ENCODE results near the gene BANP. TPM values are rescaled to one million over a fixed set of nuclear protein-coding genes. Genes with fewer than 3 reads are reported as not detected.
"Not testable (repeated sequence)": the region's sequence is repeated elsewhere in the genome, so short reads cannot be mapped to it uniquely, and the experiment has no call there.

BANP gene
- total RNA-seq, 1 experiment from 2014 or later = 49.6 TPM

DNA sequence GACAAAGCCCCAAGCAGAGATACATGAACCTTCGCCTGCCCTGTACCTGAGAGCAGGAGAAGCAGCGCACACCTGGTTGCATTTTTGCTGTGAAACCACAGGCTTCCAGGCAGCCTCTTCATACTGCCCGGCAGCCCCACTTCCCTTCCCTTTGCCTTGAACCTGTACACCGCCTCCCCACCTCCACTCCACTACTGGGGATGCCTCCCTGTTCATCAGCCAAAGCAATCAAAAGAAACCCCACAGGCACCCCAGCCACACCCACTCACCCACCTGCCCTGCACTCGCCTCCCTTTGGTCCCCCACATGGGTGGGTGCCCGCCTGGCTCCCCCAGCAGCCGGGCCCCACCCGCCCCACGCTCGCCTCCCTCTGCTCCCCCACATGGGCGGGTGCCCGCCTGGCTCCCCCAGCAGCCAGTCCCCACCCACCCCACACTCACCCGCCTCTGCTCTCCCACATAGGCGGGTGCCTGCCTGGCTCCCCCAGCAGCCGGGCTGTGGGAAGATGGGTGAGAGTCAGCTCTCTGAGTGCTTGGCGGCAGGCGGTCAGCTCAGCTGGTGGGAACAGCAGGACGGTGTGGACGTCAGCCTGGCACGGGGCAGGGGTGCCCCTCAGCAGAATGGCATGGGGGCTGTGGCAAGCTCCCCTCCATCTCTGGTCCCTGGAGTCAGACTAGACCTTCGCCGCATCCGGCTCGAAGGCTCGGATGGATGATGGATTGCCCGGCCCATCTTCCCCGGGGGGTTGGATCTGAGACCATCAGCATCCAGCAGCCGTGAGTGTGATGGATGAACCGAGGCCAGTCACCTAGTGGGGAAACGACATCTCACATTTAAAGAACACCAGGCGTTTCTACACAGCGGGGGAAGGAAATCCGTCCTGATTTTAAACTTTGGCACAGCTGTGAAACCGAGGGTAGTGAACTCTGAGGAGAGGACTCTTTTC, 135.6 kb downstream of the BANP start:
- H3K4me1 Mint-ChIP-seq (ENCODE audit: low read depth, unreplicated experiment) = no peaks in the 10 kb centered on the region
- no peaks in the 10 kb centered on the region for H3K9me3 Mint-ChIP-seq (ENCODE audit: low read depth, unreplicated experiment)
- intact Hi-C loops (cut with micrococcal nuclease; ENCODE audit: unreplicated experiment) = no loop called here
- peaks cover 4% of the 10 kb centered on the region for H3K36me3 Mint-ChIP-seq (ENCODE audit: insufficient read depth, unreplicated experiment)
- H3K27me3 Mint-ChIP-seq (ENCODE audit: unreplicated experiment) = peaks cover 44% of the 10 kb centered on the region
- BruUV-seq (replicated peaks) = no TSS peak
- no peak overlapping the region for H3K27ac Mint-ChIP-seq (ENCODE audit: unreplicated experiment)
- H3K4me3 Mint-ChIP-seq (ENCODE audit: low read depth, unreplicated experiment) = no peak overlapping the region
- no peak for DNase-seq
- TF ChIP-seq, protein P1, sequence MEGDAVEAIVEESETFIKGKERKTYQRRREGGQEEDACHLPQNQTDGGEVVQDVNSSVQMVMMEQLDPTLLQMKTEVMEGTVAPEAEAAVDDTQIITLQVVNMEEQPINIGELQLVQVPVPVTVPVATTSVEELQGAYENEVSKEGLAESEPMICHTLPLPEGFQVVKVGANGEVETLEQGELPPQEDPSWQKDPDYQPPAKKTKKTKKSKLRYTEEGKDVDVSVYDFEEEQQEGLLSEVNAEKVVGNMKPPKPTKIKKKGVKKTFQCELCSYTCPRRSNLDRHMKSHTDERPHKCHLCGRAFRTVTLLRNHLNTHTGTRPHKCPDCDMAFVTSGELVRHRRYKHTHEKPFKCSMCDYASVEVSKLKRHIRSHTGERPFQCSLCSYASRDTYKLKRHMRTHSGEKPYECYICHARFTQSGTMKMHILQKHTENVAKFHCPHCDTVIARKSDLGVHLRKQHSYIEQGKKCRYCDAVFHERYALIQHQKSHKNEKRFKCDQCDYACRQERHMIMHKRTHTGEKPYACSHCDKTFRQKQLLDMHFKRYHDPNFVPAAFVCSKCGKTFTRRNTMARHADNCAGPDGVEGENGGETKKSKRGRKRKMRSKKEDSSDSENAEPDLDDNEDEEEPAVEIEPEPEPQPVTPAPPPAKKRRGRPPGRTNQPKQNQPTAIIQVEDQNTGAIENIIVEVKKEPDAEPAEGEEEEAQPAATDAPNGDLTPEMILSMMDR (IDR thresholded peaks at IDR 0.05; ENCODE audit: unreplicated experiment) = no peak
- CTCF ChIA-PET = no interaction called here

GRCh38 chr16:88087517-88087877, 136.3 kb downstream of the BANP start:
- peaks cover 44% of the 10 kb centered on the region for H3K27me3 Mint-ChIP-seq (ENCODE audit: unreplicated experiment)
- no peaks in the 10 kb centered on the region for H3K9me3 Mint-ChIP-seq (ENCODE audit: low read depth, unreplicated experiment)
- TF ChIP-seq, protein P1 (IDR thresholded peaks at IDR 0.05; ENCODE audit: unreplicated experiment) = no peak
- no peak overlapping the region for H3K27ac Mint-ChIP-seq (ENCODE audit: unreplicated experiment)
- CTCF ChIA-PET = no interaction called here
- no peaks in the 10 kb centered on the region for H3K4me1 Mint-ChIP-seq (ENCODE audit: low read depth, unreplicated experiment)
- DNase-seq = no peak
- H3K4me3 Mint-ChIP-seq (ENCODE audit: low read depth, unreplicated experiment) = no peak overlapping the region
- H3K36me3 Mint-ChIP-seq (ENCODE audit: insufficient read depth, unreplicated experiment) = peaks cover 4% of the 10 kb centered on the region
- intact Hi-C loops (cut with micrococcal nuclease; ENCODE audit: unreplicated experiment) = no loop called here
- BruUV-seq (replicated peaks) = no TSS peak

DNA sequence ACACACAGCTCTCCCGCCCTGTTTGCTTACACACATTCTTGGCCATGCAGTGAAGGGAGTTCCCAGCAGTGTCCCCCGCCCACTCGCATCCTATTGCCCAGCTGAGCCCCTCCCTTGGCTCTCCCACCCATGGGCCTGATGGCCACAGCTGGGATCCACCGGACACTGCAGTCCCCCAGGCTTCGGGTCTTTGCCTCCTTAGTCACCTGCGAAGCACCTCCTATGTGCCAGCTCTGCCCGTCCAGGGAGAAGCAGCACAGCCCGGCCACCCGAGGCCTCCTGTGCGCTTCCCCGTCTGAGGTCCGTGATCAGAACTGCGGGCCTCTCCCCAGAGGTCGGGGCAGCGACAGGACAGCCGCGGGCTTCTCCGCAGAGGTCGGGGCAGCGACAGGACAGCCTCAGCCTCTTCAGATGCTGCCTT, 136.9 kb downstream of the BANP start:
- Mint-ChIP-seq H3K4me1 (ENCODE audit: low read depth, unreplicated experiment) (no peaks in the 10 kb centered on the region), H3K27me3 (ENCODE audit: unreplicated experiment) (peaks cover 44% of the 10 kb centered on the region), H3K36me3 (ENCODE audit: insufficient read depth, unreplicated experiment) (peaks cover 4% of the 10 kb centered on the region), H3K27ac (ENCODE audit: unreplicated experiment) (no peak overlapping the region), H3K4me3 (ENCODE audit: low read depth, unreplicated experiment) (no peak overlapping the region), H3K9me3 (ENCODE audit: low read depth, unreplicated experiment) (no peaks in the 10 kb centered on the region)
- CTCF ChIA-PET = no interaction called here
- TF ChIP-seq, protein P1 (IDR thresholded peaks at IDR 0.05; ENCODE audit: unreplicated experiment) = no peak
- DNase-seq = no peak
- intact Hi-C loops (cut with micrococcal nuclease; ENCODE audit: unreplicated experiment) = no loop called here
- BruUV-seq (replicated peaks) = no TSS peak

DNA sequence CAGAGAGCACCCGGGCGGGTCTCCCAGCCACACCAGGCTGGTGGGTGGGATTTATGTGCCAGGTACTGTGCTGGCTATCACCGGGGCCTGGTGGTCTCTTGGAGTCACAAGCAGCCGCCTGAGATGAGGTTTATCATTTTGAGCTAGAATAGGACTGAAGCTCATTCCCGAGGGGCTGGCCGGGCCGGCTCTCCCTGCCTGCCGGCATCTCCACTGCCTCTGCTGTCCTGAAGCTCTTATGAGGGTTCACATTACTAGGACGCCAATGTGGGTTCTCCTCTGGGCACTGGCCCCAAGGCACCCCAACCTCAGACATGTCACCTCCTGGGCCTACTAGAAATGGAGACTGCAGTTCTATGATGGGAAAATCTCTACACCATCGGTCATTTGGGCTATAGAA, 137.4 kb downstream of the BANP start:
- H3K4me3 Mint-ChIP-seq (ENCODE audit: low read depth, unreplicated experiment); DNase-seq; H3K9me3 Mint-ChIP-seq (ENCODE audit: low read depth, unreplicated experiment); H3K4me1 Mint-ChIP-seq (ENCODE audit: low read depth, unreplicated experiment); H3K36me3 Mint-ChIP-seq (ENCODE audit: insufficient read depth, unreplicated experiment); intact Hi-C loops (cut with micrococcal nuclease; ENCODE audit: unreplicated experiment); BruUV-seq (replicated peaks); CTCF ChIA-PET; H3K27ac Mint-ChIP-seq (ENCODE audit: unreplicated experiment): not testable (repeated sequence)
- peaks cover 44% of the 10 kb centered on the region for H3K27me3 Mint-ChIP-seq (ENCODE audit: unreplicated experiment)

- CTCF ChIA-PET; DNase-seq; H3K4me1 Mint-ChIP-seq (ENCODE audit: low read depth, unreplicated experiment); H3K9me3 Mint-ChIP-seq (ENCODE audit: low read depth, unreplicated experiment); H3K36me3 Mint-ChIP-seq (ENCODE audit: insufficient read depth, unreplicated experiment); intact Hi-C loops (cut with micrococcal nuclease; ENCODE audit: unreplicated experiment); H3K4me3 Mint-ChIP-seq (ENCODE audit: low read depth, unreplicated experiment); BruUV-seq (replicated peaks); H3K27ac Mint-ChIP-seq (ENCODE audit: unreplicated experiment): not testable (repeated sequence)
- H3K27me3 Mint-ChIP-seq (ENCODE audit: unreplicated experiment) = peaks cover 44% of the 10 kb centered on the region
Measured at GRCh38 chr16:88089071-88089470, 137.8 kb downstream of the BANP start.

- CTCF ChIA-PET = interaction anchor here (0.7 kb wide), 1 partner anchor 86 kb away, joined by 10 read pairs; no protein-coding TSS in a partner anchor
- H3K9me3 Mint-ChIP-seq (ENCODE audit: low read depth, unreplicated experiment); H3K27ac Mint-ChIP-seq (ENCODE audit: unreplicated experiment); H3K4me3 Mint-ChIP-seq (ENCODE audit: low read depth, unreplicated experiment); intact Hi-C loops (cut with micrococcal nuclease; ENCODE audit: unreplicated experiment); H3K4me1 Mint-ChIP-seq (ENCODE audit: low read depth, unreplicated experiment); BruUV-seq (replicated peaks); H3K36me3 Mint-ChIP-seq (ENCODE audit: insufficient read depth, unreplicated experiment); DNase-seq: not testable (repeated sequence)
- peaks cover 44% of the 10 kb centered on the region for H3K27me3 Mint-ChIP-seq (ENCODE audit: unreplicated experiment)
Measured at GRCh38 chr16:88089632-88090376, 138.6 kb downstream of the BANP start.

GRCh38 chr16:88090377-88091175, 139.3 kb downstream of the BANP start:
- intact Hi-C loops (cut with micrococcal nuclease; ENCODE audit: unreplicated experiment); DNase-seq; H3K4me1 Mint-ChIP-seq (ENCODE audit: low read depth, unreplicated experiment); H3K27ac Mint-ChIP-seq (ENCODE audit: unreplicated experiment); H3K4me3 Mint-ChIP-seq (ENCODE audit: low read depth, unreplicated experiment); BruUV-seq (replicated peaks); H3K36me3 Mint-ChIP-seq (ENCODE audit: insufficient read depth, unreplicated experiment); H3K9me3 Mint-ChIP-seq (ENCODE audit: low read depth, unreplicated experiment): not testable (repeated sequence)
- CTCF ChIA-PET = interaction anchor here (0.7 kb wide), 1 partner anchor 86 kb away, joined by 10 read pairs; no protein-coding TSS in a partner anchor
- H3K27me3 Mint-ChIP-seq (ENCODE audit: unreplicated experiment) = peaks cover 44% of the 10 kb centered on the region

Data from Calu3 (cell line).